AG04450 (cell line): ENCODE results near the gene SHC4. TPM values are rescaled to one million over a fixed set of nuclear protein-coding genes. Genes with fewer than 3 reads are reported as not detected.

ENCODE experiments used
- CTCF ChIA-PET: fragments of 300-600, 350-600 bp; formaldehyde crosslinking; extraction: SDS; loops from one replicate; lab custom pipeline; 2022; ENCODE audit warnings: antibody characterized with exemption, inconsistent platforms; lab: Charles Lee
- POLR2A ChIA-PET: fragments of 350-600 bp; formaldehyde crosslinking; extraction: SDS; loops from one replicate; lab custom pipeline; 2021; ENCODE audit warnings: antibody characterized with exemption, inconsistent platforms; lab: Yijun Ruan, JAX
- DNase-seq: peaks from one replicate; pipeline ENCODE4 v3.0.0-alpha.2; 2011; ENCODE audit warnings: low read depth, low spot score
- H3K27ac ChIP-seq: one replicate; pipeline ENCODE4 v1.5.1; 2012; ENCODE audit warnings: low read depth, low read length, control low read depth
- H3K27me3 ChIP-seq: one replicate; pipeline ENCODE4 v1.6.0; 2012; ENCODE audit warnings: low read length; ENCODE audit not compliant: control insufficient read depth, insufficient read depth
- H3K4me3 ChIP-seq: 2 replicates; pipeline ENCODE4 v1.5.1; 2011; ENCODE audit warnings: mild to moderate bottlenecking, low read depth, low read length, control low read depth
- H3K9me3 ChIP-seq: 2 replicates; pipeline ENCODE4 v1.5.1; 2012; ENCODE audit warnings: low read length; ENCODE audit not compliant: control insufficient read depth, insufficient read depth
- CTCF ChIP-seq: IDR thresholded peaks from 2 replicates; pipeline ENCODE4 v1.5.1; 2011; ENCODE audit warnings: low read depth, low read length, control low read depth, inconsistent platforms
- polyA plus RNA-seq: library from polyadenylated mRNA; depleted of rRNA; stranded (reverse); fragments of >200 nt; gene quantifications from 2 replicates; pipeline ENCODE4 v1.2.3, GENCODE V29; 2011; rRNA removed
- small RNA-seq: library from RNA; depleted of rRNA; stranded (forward); fragments of <200 nt; gene quantifications from one replicate; pipeline ENCODE3, GENCODE V24; 2012; ENCODE audit warnings: low read depth; ENCODE audit not compliant: insufficient read length

The SHC4 gene
- polyA plus RNA-seq, 1 experiment, result 5.1 TPM

- no peaks in the 10 kb centered on the region for H3K9me3 ChIP-seq
- no peaks in the 10 kb centered on the region for H3K27me3 ChIP-seq
- no peak for TF ChIP-seq CTCF
- no peak for DNase-seq
- ChIA-PET POLR2A (interaction anchor here (0.7 kb wide), 1 partner anchor 61 kb away, joined by 3 read pairs; no protein-coding TSS in a partner anchor), CTCF (no interaction called here)
- no peak overlapping the region for H3K27ac ChIP-seq
- H3K4me3 ChIP-seq, result no peak overlapping the region
Observed at GRCh38 chr15:48775546-48775945, 188.2 kb downstream of the SHC4 start.

- no peaks in the 10 kb centered on the region for H3K27me3 ChIP-seq
Observed at GRCh38 chr15:48774484-48774883, 189.2 kb downstream of the SHC4 start.

More at GRCh38 chr15:48774484-48774883, 189.2 kb downstream of the SHC4 start:
- TF ChIP-seq CTCF, result no peak
- H3K9me3 ChIP-seq, result no peaks in the 10 kb centered on the region
- H3K4me3 ChIP-seq, result no peak overlapping the region
- no peak for DNase-seq
- no peak overlapping the region for H3K27ac ChIP-seq
- ChIA-PET POLR2A (no interaction called here), CTCF (no interaction called here)

Small RNA genes lying within 50 kb of the gene (small RNA-seq; reads per million reads assigned to genes)
- gene RF00019, result not detected

Other genes with a start within 250 kb of the SHC4 start
- gene CEP152, start 152.8 kb downstream of the SHC4 start, polyA plus RNA-seq, result 1.7 and 2.3 TPM in 2 replicates
- 292 and 348 TPM in 2 replicates for gene EID1, start 85.8 kb downstream of the SHC4 start, polyA plus RNA-seq
- gene SECISBP2L, start 82.5 kb upstream of the SHC4 start, polyA plus RNA-seq, result 41.3 and 42.7 TPM in 2 replicates
- gene COPS2, start 191.7 kb upstream of the SHC4 start, polyA plus RNA-seq, result 84.6 and 135 TPM in 2 replicates
- gene GALK2, start 206.3 kb upstream of the SHC4 start, polyA plus RNA-seq, result 32.2 and 32.7 TPM in 2 replicates